ENCODE results near the gene ALG14.

- no peak for TF ChIP-seq POLR2A (IDR thresholded peaks at IDR 0.05)
- TF ChIP-seq CTCF (IDR thresholded peaks at IDR 0.05): no peak
These were observed 110.1 kb downstream of the ALG14 start for GRCh38 chr1:94962409-94963265.

Measured in esophagus squamous epithelium (tissue), 4 donors.